A172 (cell line): ENCODE data around the gene CSGALNACT2. TPM values are rescaled to one million over a fixed set of nuclear protein-coding genes. Genes with fewer than 3 reads are reported as not detected.
"Not testable (repeated sequence)": the region's sequence is repeated elsewhere in the genome, so short reads cannot be mapped to it uniquely, and the experiment has no call there.

Experiments used
- DNase-seq: peaks from one replicate; pipeline ENCODE4 v3.0.0-alpha.2; 2015; ENCODE audit warnings: low spot score
- total RNA-seq: library from RNA; depleted of rRNA; stranded (reverse); fragments of >200 nt; shearing (Covaris generic); gene quantifications from 2 replicates; pipeline ENCODE4 v1.2.3, GENCODE V29; 2014; rRNA removed

CSGALNACT2 gene, protein sequence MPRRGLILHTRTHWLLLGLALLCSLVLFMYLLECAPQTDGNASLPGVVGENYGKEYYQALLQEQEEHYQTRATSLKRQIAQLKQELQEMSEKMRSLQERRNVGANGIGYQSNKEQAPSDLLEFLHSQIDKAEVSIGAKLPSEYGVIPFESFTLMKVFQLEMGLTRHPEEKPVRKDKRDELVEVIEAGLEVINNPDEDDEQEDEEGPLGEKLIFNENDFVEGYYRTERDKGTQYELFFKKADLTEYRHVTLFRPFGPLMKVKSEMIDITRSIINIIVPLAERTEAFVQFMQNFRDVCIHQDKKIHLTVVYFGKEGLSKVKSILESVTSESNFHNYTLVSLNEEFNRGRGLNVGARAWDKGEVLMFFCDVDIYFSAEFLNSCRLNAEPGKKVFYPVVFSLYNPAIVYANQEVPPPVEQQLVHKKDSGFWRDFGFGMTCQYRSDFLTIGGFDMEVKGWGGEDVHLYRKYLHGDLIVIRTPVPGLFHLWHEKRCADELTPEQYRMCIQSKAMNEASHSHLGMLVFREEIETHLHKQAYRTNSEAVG
- total RNA-seq, result 12.2 and 15.4 TPM in 2 replicates

DNA sequence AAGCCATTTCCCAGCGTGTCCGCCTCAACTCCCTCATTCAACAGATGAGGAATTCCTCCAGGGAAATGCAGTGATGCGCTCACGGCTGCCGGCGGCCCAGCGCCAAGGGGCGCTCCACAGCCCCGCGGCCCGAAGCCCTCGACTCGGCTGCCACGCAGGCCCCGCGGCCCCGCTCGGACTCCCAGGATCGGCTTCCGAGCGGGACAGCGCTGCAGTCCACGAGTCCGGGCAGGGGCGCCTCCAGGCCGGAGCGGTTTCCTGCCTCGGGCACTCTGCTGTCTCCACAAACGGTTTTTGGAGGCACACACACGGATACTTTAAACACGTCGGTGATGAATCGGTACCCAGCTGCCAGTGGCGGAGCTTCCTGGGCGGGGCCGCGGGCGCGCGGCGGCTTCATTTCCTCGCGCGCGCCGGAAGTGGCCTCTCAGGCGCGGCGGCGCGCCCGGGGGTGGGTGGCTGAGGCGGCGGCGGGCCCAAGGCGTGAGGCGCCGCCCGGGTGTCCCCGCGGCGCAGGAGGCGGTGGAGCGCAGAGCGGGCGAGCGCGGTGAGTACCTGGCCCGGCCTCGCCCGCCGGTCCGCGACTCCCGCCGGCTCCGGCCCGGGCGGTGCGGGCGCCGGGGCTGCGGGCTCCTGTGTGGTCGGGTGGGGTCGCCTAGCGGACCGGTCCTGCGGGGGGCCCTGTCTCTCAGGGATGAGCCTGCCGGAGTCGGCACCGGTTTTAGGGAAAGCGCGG lies at the start of gene CSGALNACT2:
Gene CSGALNACT2 (plus strand): TSS at position 425 of the 736 bp plus-strand sequence. CDS start 16,705 bp downstream, outside the sequence.
- DNase-seq, result peak; percentile 76

DNA sequence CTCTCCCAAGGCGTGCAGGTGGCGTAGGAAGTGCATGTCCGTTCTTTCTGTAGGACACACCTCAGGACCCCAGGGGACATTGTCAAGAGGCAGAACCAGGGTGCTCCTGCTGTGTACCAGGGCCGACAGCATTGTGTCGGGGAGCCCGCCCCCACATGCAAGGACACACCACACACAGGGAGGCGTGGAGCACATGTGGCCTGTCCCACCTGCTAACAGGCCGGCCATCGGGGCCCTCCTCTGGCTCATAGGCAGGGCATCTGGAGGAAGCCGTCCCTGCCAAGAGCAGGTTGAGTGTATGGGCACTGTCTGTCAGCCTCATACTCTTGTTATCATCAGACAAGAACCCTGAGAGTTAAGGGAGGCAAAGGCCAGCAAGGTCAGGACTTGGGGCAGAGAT lies 48.7 kb upstream of the CSGALNACT2 start:
- DNase-seq, result no peak

DNA sequence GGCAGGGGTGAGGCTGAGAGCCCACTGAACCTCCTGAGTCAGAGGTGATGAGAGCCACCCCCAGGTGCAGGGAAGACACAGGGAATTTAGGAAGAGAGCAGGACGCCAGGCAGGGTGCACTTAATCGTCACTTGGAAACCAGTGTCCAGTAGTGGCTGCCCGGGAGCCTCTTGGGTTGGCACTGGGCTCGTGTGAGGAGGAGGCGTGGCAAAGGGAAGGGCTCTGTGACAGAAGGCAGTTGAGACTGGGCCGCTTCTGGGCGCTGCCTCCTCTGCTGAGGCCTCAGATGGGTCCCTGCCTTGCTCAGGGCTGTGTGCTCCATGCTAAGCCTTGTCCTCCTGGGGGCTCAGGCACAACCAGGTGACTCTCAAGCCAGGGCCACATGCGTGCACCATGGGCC lies 48.1 kb upstream of the CSGALNACT2 start:
- DNase-seq, result no peak

DNA sequence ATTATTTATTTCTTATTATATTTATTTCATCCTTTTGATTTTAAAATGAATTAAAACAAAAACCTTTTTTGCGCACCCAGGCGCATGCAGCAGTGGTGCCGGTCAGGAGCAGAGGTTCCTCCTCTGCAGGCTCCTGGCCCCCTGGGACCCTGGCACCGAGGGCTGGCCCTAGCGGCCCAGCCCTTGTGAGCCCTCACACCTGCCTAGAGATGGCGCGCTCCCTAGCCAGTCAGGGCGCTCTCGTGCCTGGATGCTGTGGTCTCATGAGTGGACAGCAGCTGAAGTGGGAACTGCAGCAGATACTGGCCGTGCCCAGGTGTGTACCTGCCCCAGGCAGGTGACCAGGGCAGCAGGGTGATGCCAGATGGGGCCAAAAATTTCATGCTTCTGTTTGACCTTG lies 47.6 kb upstream of the CSGALNACT2 start:
- DNase-seq, result no peak

DNA sequence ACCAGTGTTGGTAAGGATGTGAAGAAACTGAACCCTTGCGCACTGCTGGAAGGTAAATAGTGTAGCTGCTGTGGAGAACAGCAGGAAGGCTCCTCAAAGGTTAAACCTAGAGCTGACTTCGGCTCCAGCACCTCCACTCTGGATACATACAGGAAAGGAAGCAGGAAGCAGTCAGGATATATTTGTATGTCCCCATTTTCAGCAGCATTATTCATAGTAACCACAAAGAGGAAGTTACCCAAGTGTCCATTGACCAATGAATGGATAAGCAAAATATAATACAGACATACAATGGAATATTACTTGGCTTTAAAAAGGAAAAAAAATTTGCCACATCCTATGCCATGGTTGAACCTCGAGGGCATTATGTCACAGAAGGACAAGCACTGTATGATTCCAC lies 46.4 kb upstream of the CSGALNACT2 start:
- no peak for DNase-seq

DNA sequence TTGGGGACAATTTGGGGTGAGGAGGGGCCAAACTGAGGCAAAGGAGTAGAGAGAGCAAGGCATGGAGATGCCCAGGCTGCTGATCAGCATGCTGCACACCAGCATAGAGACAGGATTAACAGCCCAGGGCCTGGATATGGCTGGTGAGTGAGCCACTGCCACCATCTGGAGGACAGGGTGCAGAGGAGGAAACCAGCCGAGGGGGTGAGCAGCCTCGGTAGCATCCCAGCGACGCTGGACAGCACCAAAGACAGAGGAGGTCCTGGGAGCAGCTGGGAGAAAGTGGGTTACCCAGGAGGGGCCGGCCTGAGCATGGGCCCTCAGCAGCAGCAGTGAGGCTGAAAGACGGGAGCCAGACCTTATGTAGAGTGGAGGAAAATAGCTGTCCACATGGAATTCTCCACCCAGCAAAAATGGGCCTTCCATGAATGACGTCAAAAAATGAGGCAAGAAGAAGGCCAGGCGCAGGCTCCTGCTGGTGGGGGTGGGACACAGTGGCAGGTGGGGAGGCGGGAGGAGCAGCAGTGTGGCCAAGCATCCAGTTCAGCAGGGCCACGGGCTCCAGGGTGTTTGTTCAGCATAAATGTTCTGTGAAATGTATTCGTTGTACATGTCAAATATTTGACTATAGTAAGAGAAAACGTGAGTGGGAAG lies 44.7 kb upstream of the CSGALNACT2 start:
- no peak for DNase-seq

DNA sequence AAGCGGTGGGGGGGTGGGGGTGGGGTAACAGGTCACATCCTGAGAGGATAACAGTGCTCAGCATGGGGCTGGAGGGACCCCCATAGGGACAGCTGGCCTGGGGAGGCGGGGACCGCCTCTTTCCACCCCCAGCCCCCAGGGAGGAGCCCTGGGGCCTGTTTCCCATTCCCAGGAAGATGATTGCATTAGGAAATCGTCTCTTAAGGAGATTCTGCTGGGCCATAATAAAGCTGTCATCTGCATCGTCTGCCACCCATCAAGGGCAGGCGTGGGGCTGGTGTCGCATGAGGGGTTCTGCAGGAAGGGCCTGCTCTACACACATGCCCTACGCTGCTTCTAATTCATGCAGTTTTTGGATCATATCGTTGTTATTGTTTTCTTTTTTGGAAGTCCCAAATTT lies 44.2 kb upstream of the CSGALNACT2 start:
- no peak for DNase-seq

DNA sequence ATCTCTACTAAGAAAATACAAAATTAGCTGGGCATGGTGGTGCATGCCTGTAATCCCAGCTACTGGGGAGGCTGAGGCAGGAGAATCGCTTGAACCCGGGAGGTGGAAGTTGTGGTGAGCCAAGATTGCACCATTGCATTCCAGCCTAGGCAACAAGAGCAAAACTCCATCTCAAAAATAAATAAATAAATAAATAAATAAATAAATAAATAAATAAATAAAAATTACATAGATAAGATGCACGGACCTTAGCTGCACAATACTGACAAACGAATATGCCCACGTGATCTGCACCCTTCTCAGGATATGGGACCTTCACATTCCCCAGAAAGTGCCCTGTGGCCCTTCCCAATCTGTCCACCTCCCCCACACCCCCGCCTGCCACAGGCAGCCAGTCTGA lies 38.9 kb upstream of the CSGALNACT2 start:
- not testable (repeated sequence) for DNase-seq

DNA sequence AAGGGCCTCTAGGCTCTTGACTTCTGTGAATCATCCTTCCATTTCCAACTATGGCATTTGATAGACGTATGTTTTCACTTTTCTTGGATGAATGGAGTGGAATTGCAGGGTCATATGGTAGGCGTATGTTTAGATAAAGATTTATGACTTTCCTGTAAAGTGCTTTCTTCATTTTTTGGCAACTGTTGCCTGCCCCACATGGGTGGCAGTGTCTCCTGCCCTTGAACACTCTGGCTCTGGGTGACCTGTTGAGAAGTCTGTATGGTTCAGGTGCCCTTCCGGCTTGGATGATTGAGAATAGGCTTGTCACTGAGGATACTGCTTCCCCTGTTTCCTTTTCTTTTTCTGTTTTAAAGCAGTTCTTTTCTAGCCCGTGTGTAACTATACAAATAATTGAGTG lies 38.3 kb upstream of the CSGALNACT2 start:
- no peak for DNase-seq

DNA sequence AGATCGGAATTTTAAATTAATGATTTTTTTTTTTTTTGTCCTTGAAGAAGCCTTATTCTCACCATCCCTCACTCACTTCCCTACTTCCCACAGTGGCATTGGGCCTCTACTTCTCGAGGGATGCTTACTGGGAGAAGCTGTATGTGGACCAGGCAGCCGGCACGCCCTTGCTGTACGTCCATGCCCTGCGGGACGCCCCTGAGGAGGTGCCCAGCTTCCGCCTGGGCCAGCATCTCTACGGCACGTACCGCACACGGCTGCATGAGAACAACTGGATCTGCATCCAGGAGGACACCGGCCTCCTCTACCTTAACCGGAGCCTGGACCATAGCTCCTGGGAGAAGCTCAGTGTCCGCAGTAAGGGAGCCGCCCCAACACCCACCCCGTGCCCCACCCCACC lies 37.9 kb upstream of the CSGALNACT2 start:
- no peak for DNase-seq

DNA sequence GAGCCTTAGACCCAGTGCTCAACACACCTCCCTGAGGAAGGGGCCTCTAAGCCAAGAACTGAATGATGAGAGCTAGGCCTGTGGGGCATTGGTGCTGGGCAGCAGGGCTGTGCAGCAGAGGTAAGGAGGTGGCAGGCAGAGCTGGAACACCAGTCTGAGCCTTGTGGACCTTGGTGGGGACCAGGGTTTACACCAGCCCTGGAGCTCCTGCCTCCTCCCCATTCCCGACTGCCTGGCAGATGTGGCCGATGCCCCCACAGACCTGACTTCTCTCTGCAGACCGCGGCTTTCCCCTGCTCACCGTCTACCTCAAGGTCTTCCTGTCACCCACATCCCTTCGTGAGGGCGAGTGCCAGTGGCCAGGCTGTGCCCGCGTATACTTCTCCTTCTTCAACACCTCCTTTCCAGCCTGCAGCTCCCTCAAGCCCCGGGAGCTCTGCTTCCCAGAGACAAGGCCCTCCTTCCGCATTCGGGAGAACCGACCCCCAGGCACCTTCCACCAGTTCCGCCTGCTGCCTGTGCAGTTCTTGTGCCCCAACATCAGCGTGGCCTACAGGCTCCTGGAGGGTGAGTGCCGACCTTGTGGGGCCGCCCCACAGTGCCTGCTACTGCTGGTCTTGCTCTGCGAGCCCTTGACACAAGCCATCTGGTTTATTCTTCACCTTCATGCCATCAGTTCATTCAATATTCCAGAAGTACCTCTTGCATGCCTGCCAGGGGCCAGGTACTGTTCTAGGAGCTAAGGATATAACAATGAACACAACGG lies 36.0 kb upstream of the CSGALNACT2 start:
- no peak for DNase-seq

DNA sequence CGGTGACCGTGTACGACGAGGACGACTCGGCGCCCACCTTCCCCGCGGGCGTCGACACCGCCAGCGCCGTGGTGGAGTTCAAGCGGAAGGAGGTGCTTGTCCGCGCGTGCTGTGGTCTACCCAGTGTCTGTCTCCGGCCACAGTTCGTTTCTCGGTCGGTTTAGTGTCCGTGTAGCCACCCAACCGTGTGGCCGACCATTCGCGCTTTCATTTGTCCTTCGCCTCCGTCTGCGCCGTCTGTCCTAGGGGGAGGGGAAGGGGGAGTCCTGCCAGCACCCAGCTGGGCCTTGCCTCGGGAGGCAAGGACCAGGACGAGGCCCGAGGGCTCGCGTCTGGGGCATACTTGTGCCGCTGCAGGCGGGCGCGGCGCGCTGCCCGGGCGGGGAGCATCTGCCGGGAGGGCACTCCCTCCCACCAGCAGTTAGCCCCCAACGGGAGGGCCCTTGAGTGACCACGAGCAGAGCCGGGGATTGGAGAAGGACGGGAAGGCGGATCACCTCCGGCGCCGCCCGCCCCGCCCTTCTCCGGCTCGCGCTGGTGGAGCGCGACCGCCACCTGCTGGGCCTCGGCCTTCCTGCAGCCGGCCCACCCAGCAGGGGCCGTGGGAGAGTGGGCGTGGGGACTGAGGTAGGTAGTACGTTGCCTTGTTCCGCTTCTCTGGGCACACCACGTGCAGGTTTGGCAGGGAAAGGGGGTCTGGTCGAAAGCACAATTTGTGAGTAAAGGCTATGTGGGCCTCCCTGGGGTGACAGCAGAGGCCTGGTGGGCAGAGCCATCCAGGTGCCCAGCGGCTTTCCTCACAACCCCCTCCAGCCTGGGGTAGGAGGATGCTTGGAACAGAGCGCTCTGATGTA lies 32.9 kb upstream of the CSGALNACT2 start:
- DNase-seq, result peak; percentile 49

DNA sequence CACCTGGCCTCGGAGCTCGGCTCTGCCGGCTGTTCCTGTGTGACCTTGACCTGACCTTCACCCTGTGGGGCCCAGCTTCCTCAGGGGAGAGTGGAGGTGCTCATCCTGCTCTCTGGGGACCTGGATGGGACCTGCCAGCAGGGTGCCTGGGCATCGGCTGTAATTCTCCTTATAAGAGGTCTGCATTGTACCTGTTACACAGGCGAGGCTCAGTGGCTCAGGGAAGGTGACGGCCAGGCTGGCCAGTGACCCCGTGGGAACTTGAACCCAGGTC lies 32.4 kb upstream of the CSGALNACT2 start:
- no peak for DNase-seq

DNA sequence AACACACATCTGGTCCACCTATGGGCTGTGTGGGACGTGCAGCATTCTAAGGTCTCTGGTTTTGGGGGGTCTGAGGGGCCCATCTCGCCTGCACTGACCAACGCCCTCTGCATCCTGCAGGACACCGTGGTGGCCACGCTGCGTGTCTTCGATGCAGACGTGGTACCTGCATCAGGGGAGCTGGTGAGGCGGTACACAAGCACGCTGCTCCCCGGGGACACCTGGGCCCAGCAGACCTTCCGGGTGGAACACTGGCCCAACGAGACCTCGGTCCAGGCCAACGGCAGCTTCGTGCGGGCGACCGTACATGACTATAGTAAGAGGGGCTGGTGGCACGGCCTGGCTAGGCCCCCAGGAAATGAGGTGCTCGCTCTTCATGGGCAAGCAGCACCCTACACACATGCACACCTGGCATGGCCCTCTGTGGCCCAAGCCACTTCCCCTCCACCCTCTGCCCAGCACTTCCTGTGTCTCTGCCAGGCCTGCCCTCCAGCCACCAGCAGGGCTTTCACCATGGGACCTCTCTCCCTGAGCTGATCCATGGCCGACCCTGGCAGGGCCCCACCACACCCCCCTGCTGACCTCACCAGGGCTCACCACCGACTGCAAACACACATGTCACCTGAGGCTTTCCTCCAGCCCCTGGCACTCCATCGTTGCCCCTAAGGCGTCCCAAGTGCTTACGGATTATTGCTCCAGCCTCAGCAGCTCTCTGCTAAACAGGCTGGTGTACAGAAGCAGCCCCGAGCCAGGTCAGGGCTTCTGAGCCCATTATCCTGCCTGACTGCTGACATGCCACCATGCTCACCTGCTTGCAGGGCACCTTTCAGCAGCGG lies 31.8 kb upstream of the CSGALNACT2 start:
- DNase-seq, result no peak

DNA sequence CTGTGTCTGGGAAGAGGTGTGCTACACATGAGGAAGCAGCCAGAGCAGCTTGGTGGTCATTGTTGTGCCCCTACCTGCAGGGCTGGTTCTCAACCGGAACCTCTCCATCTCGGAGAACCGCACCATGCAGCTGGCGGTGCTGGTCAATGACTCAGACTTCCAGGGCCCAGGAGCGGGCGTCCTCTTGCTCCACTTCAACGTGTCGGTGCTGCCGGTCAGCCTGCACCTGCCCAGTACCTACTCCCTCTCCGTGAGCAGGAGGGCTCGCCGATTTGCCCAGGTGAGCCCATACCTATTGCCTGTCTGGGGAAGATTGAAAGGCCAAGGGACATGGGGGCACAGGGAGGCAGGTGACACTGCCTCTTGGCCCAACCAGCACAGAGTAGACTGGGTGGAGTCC lies 29.3 kb upstream of the CSGALNACT2 start:
- DNase-seq, result no peak

DNA sequence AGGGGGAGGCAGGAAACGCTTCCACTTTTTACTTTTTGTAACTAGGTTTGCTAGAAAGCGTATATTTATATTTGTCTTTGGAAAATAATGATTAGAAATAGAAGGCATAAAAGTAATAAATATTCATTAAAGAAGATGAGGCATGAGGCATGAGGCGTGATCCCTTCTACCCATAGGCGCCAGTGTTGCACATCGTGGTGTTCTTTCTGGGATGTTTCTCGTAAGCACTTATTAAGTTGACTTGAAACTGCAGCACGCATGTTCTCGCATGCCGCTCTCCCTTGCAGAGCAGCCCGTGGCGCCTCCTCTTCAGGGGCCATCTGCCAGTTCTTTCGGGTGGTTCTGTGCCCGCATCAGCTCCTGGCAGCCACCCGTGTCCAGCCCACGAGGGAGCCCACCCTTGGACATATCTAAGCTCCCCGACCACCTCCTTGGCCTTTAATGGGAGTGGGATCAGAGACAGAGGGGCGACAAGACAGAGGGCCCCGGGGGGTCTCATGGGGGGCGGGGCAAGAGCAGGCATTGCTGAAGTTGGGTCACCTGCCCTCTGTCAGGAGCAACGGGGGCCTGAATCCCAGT lies 28.5 kb upstream of the CSGALNACT2 start:
- no peak for DNase-seq

DNA sequence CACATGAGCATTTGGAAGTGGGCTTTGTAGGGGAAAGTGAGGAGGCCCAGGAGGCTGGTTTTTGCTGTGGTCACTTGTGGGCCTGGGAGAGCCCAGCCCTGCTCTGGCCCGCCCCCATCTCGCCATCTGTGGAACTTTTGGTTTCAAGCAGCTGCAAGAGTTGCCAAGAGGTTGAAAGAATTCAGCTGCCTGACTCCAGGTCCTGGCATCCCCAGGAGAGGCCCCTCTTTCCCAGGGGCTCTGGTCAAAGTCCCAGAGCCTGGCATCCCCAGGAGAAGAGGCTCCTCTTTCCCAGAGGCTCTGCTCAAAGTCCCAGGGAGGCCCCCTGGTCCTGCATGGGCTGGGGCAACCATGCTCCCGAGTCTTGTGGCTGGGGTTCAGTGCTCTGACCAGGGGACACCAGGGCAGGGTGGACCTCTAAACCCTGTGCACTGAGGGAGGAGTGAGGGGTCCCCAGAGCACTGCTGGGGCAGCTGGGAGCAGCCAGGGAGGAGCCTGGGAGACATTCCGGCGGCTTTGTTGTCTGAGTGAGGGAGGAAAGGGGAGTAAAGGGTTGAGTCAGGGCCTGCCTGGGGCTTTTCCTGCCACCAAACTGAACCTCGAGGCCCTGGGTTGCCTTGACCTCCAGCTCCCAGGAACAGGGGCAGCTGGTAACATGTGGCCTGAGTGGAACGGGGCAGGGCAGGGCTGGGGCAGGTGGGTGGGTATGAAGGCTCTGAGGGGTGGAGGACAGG lies 27.7 kb upstream of the CSGALNACT2 start:
- no peak for DNase-seq

DNA sequence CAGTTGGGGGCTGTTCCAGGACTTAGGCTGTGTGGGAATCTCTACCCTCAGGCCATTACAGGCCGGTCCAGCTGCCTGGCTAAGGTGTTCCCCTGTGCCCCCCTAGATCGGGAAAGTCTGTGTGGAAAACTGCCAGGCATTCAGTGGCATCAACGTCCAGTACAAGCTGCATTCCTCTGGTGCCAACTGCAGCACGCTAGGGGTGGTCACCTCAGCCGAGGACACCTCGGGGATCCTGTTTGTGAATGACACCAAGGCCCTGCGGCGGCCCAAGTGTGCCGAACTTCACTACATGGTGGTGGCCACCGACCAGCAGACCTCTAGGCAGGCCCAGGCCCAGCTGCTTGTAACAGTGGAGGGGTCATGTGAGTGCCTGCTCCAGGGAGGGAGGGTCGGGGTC lies 27.1 kb upstream of the CSGALNACT2 start:
- DNase-seq, result no peak
